GM13977 (cell line): ENCODE data around the gene UTP4.
"Not testable (repeated sequence)": the region's sequence is repeated elsewhere in the genome, so short reads cannot be mapped to it uniquely, and the experiment has no call there.

Experiments
- DNase-seq: peaks from one replicate; pipeline ENCODE4 v3.0.0; 2012; ENCODE audit warnings: low spot score
- in situ Hi-C: fragments of 300-500 bp; cut with MboI; formaldehyde crosslinking; loops from one replicate; pipeline ENCODE4 v1.12.0; 2022; ENCODE audit warnings: low sequenced_read_pairs, low pct_unique_long_range_greater_than_20kb, mixed read lengths, inconsistent platforms; ENCODE audit not compliant: unreplicated experiment
- TF ChIP-seq, protein P1 (sequence below): IDR thresholded peaks from 2 replicates; pipeline ENCODE4 v1.5.1; 2012; ENCODE audit warnings: mild to moderate bottlenecking, control low read depth; ENCODE audit not compliant: insufficient read depth; ENCODE audit errors: extremely low read depth, missing control alignments

The UTP4 gene

DNA sequence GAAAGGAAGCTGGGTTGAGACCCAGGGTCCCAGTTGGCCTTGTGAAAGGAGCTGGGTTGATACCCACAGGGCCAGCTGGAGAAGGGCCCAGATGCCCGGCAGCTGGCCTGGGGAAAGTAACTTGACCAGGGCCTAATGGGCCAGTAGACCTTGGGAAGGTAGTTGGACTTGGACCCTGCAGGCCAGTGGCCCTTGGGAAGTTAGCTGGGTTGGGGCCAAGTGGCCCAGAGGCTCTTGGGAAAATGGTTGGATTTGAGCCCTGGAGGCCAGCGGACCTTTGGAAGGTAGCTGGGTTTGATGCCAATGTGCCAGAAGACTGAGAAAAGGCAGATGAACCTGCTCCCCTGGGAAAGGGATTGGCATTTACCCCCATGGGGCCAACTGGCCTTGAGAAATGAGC lies 13.5 kb upstream of the UTP4 start:
- TF ChIP-seq, protein P1, sequence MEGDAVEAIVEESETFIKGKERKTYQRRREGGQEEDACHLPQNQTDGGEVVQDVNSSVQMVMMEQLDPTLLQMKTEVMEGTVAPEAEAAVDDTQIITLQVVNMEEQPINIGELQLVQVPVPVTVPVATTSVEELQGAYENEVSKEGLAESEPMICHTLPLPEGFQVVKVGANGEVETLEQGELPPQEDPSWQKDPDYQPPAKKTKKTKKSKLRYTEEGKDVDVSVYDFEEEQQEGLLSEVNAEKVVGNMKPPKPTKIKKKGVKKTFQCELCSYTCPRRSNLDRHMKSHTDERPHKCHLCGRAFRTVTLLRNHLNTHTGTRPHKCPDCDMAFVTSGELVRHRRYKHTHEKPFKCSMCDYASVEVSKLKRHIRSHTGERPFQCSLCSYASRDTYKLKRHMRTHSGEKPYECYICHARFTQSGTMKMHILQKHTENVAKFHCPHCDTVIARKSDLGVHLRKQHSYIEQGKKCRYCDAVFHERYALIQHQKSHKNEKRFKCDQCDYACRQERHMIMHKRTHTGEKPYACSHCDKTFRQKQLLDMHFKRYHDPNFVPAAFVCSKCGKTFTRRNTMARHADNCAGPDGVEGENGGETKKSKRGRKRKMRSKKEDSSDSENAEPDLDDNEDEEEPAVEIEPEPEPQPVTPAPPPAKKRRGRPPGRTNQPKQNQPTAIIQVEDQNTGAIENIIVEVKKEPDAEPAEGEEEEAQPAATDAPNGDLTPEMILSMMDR: no peak
- DNase-seq: no peak
- in situ Hi-C loops: loop anchor here (25.0 kb wide), 1 partner anchor 407 kb away; no protein-coding TSS in a partner anchor

DNA sequence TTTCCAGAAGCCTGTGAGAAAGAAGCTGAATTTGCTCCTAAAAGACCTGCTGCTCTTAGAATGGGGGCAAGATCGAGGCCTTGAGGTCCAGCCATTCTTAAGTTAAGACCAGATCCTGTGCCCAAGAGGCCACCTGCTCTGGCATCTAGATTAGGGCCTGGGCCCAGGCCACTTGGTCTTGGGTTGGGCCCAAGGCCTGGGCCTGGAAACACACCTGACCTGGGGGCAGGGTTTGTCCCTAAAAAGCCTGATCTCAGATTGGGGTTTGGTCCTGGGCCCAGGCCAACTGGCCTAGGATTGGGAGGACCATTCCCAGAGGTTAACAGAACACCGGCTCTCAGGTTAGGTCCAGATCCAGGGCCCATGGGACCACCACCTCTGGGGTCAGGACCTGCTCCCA lies 12.9 kb upstream of the UTP4 start:
- in situ Hi-C loops: loop anchor here (25.0 kb wide), 1 partner anchor 407 kb away; no protein-coding TSS in a partner anchor
- TF ChIP-seq, protein P1: no peak
- DNase-seq: no peak

DNA sequence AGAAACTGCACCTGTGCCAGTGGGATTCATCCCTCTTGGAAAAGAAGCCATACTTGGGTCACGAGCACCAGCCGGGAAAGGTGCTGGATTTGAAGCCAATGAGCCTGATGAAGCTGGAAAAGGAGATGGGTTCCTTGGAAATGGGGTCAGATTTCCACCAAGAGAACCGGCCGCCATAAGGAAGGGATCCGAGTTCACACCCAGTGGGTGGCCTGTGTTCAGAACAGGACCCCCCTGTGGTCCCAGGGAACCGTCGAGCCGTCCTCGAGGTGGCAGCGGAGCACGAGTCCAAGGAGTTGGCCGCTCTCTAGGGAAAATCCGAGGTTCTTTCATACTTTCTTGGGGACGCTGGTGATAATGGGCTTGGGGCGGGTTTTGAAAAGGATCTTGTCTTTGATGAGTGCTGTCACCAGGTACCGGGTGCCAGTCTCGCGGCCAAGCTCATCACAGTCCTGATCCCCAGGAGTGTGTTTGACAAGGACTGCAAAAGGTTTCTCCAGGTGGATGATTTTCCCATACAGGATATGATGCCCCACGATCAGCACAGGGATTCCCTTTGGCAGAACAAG lies 12.3 kb upstream of the UTP4 start:
- TF ChIP-seq, protein P1: no peak
- in situ Hi-C loops: loop anchor here (10.0 to 25.0 kb wide), 2 partner anchors 225 to 408 kb away; no protein-coding TSS in a partner anchor
- no peak for DNase-seq

DNA sequence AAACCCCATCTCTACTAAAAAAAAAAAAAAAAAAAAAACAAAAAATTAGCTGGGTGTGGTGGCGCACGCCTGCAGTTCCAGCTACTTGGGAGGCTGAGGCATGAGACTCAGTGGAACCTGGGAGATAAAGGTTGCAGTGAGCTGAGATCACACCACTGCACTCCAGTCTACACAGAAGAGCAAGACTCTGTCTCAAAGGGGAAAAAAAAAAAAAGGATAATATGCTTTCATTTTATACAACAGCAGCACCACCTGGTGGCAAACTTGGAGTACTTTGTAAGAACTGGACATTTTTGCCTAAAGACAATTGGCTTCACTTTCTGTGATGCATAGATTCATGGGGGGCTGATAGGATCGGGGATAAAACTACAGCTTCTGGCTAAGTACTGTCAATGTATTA lies 8.5 kb upstream of the UTP4 start:
- TF ChIP-seq, protein P1: peak; percentile 65
- DNase-seq: peak; percentile 75
- in situ Hi-C loops: loop anchor here (10.0 to 25.0 kb wide), 2 partner anchors 229 to 412 kb away; no protein-coding TSS in a partner anchor

DNA sequence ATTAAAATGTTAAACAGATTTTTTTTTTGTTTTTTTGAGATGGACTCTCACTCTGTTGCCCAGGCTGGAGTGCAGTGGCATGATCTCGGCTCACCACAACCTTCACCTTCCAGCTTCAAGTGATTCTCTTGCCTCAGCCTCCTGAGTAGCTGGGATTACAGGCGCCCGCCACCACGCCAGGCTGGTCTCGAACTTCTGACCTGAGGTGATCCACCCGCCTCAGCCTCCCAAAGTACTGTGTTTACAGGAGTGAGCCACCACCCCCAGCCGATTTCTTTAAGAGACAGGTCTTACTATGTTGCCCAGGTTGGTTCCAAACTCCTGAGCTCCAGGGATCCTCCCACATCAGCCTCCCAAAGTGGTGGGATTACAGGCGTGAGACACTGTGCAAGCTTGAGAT lies 8.0 kb upstream of the UTP4 start:
- in situ Hi-C loops: loop anchor here (10.0 to 25.0 kb wide), 2 partner anchors 230 to 412 kb away; no protein-coding TSS in a partner anchor
- DNase-seq: not testable (repeated sequence)

DNA sequence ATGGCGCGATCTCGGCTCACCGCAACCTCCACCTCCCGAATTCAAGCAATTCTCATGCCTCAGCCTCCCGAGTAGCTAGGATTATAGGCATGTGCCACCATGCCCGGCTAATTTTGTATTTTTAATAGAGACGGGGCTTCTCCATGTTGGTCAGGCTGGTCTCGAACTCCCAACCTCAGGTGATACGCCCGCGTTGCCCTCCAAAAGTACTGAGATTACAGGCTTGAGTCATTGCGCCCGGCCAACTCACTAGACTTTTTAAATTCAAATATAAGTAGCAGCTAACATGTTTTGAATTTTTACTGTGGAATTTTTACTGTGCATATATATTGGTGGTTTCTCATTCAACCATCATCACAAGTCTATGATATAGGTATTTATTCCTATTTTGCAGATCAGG lies 7.5 kb upstream of the UTP4 start:
- in situ Hi-C loops: loop anchor here (10.0 to 25.0 kb wide), 3 partner anchors 230 to 588 kb away; partner anchors contain the start of gene ZFP90
- DNase-seq: not testable (repeated sequence)

DNA sequence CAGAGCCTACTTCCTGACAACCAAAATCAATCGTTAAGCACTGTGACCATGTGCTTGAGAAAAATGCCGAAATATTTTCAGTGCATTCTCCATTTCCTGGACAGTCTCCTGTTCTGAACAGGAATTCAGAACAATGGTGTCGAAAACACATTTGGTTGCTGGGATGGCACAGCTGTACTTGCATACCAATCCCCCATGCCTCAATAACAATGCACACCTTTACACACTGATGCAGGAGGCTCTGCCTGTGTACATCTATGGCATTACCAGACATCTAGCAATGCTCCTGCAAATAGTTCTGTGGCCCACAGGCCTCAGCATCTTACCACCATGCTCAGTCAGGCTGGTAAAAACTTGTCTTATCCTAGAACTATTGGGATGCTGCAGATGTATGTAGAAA lies 6.2 kb upstream of the UTP4 start:
- DNase-seq: no peak
- TF ChIP-seq, protein P1: no peak
- in situ Hi-C loops: loop anchor here (10.0 to 25.0 kb wide), 2 partner anchors 231 to 589 kb away; partner anchors contain the start of gene ZFP90

DNA sequence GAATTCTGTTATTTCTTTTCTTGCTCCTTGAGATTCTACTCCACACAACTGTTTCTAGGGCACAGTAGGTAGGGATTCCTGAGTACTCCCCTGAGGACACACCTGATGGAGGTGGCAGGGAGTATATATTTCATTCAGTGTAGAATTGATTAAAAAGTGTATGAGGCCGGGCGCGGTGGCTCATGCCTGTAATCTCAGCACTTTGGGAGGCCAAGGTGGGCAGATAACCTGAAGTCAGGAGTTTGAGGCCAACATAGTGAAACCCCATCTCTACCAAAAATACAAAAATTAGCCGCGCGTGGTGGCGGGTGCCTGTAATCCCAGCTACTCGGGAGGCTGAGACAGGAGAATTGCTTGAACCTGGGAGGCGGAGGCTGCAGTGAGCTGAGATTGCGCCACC lies 5.6 kb upstream of the UTP4 start:
- not testable (repeated sequence) for DNase-seq
- in situ Hi-C loops: loop anchor here (10.0 to 25.0 kb wide), 2 partner anchors 232 to 590 kb away; partner anchors contain the start of gene ZFP90
